SK-N-SH (cell line): ENCODE data around the gene JAK1. TPM values are rescaled to one million over a fixed set of nuclear protein-coding genes. Genes with fewer than 3 reads are reported as not detected.

ENCODE experiments used
- CTCF ChIA-PET: fragments of 300-600, 350-600 bp; formaldehyde crosslinking; extraction: SDS; loops from one replicate; lab custom pipeline; 2021; lab: Yijun Ruan, JAX
- POLR2A ChIA-PET: fragments of 350-600 bp; sonication (Branson Sonifier 250); formaldehyde crosslinking; extraction: SDS; loops from one replicate; lab custom pipeline; 2020; ENCODE audit warnings: antibody characterized with exemption, inconsistent platforms; lab: Yijun Ruan, JAX
- DNase-seq: peaks from one replicate; pipeline ENCODE4 v3.0.0; 2012
- H2AFZ ChIP-seq: fragments of 200-600 bp; sonication (generic); 2 replicates; pipeline ENCODE4 v1.8.1; 2016; ENCODE audit warnings: antibody characterized with exemption, mild to moderate bottlenecking, low read depth
- H3F3A ChIP-seq: fragments of 200-600 bp; sonication (generic); replicated peaks from 2 replicates; pipeline ENCODE3; 2016; ENCODE audit warnings: antibody characterized with exemption, mild to moderate bottlenecking; ENCODE audit not compliant: insufficient read depth
- H3K27ac ChIP-seq, 2 experiments: fragments of 200-500 bp in 1 of 2; fragments of 200-600 bp in 1 of 2; sonication (Bioruptor generic) in 1 of 2; sonication (generic), shearing (Covaris generic) in 1 of 2; 2 replicates each; pipeline versions ENCODE4 v1.5.1 to v1.6.1; 2014 to 2016; ENCODE audit warnings: low read depth in 2 of 2, inconsistent platforms in 1 of 2, low read length in 1 of 2, mild to moderate bottlenecking in 1 of 2, mixed read lengths in 1 of 2
- H3K27me3 ChIP-seq: fragments of 200-600 bp; sonication (generic), shearing (Covaris generic); 2 replicates; pipeline ENCODE4 v1.6.1; 2016; ENCODE audit warnings: mixed run types; ENCODE audit not compliant: insufficient read depth
- H3K36me3 ChIP-seq, 2 experiments: fragments of 200-500 bp in 1 of 2; fragments of 200-600 bp in 1 of 2; sonication (Bioruptor generic) in 1 of 2; sonication (generic) in 1 of 2; replicated peaks in 1 of 2; 2 replicates each; pipeline versions ENCODE3 to v1.5.1; 2014 to 2016; ENCODE audit warnings: low read length in 1 of 2, mild to moderate bottlenecking in 1 of 2; ENCODE audit not compliant: insufficient read depth in 2 of 2, control insufficient read depth in 1 of 2
- H3K4me1 ChIP-seq, 2 experiments: fragments of 200-500 bp in 1 of 2; fragments of 200-600 bp in 1 of 2; sonication (Bioruptor generic) in 1 of 2; sonication (generic), shearing (Covaris generic) in 1 of 2; 2 replicates each; pipeline versions ENCODE4 v1.5.1 to v1.6.1; 2014 to 2016; ENCODE audit warnings: low read depth in 1 of 2, low read length in 1 of 2, mixed run types in 1 of 2; ENCODE audit not compliant: insufficient read depth in 2 of 2, control insufficient read depth in 1 of 2
- H3K4me2 ChIP-seq: fragments of 200-600 bp; sonication (generic), shearing (Covaris generic); 2 replicates; pipeline ENCODE4 v1.6.1; 2017; ENCODE audit warnings: mixed run types
- H3K4me3 ChIP-seq, 2 experiments: fragments of 200-500 bp in 1 of 2; fragments of 200-600 bp in 1 of 2; sonication (Bioruptor generic) in 1 of 2; sonication (generic), shearing (Covaris generic) in 1 of 2; 2 replicates each; pipeline versions ENCODE4 v1.5.1 to v1.8.1; 2014 to 2016; ENCODE audit warnings: low read depth in 2 of 2, inconsistent platforms in 1 of 2, low read length in 1 of 2, mild to moderate bottlenecking in 1 of 2, mixed read lengths in 1 of 2, moderate library complexity in 1 of 2
- H3K79me2 ChIP-seq: fragments of 200-600 bp; sonication (generic); 2 replicates; pipeline ENCODE4 v1.8.1; 2017; ENCODE audit warnings: mild to moderate bottlenecking; ENCODE audit not compliant: insufficient read depth
- H3K9ac ChIP-seq: fragments of 200-600 bp; sonication (generic); 2 replicates; pipeline ENCODE4 v1.6.1; 2017; ENCODE audit warnings: mixed run types
- H3K9me2 ChIP-seq: fragments of 200-600 bp; sonication (generic); 2 replicates; pipeline ENCODE4 v1.6.1; 2017; ENCODE audit warnings: mixed run types
- H3K9me3 ChIP-seq: fragments of 200-600 bp; sonication (generic); 2 replicates; pipeline ENCODE4 v1.6.1; 2017; ENCODE audit warnings: mixed run types, mild to moderate bottlenecking, moderate library complexity
- H4K20me1 ChIP-seq: fragments of 200-600 bp; sonication (generic); 2 replicates; pipeline ENCODE4 v1.6.1; 2017; ENCODE audit warnings: mild to moderate bottlenecking, mixed run types; ENCODE audit not compliant: insufficient read depth
- CHD2 ChIP-seq: fragments of 150-350 bp; IDR thresholded peaks from 2 replicates; pipeline ENCODE4 v1.6.1; 2018; ENCODE audit warnings: low read length; ENCODE audit not compliant: partially characterized antibody
- ELF1 ChIP-seq: IDR thresholded peaks from 2 replicates; pipeline ENCODE4 v1.4.0; 2012
- EP300 ChIP-seq, 2 experiments: IDR thresholded peaks; 2 replicates each; pipeline versions ENCODE4 v1.4.0 to v1.6.1; 2012; ENCODE audit warnings: borderline replicate concordance in 1 of 2, low read depth in 1 of 2, low read length in 1 of 2
- EZH2phosphoT487 ChIP-seq: fragments of 200-600 bp; sonication (generic); IDR thresholded peaks from 2 replicates; pipeline ENCODE4 v1.6.1; 2017; ENCODE audit warnings: low read depth, mixed run types, mild to moderate bottlenecking, antibody characterized with exemption, moderate library complexity, borderline replicate concordance
- FOXM1 ChIP-seq: IDR thresholded peaks from 2 replicates; pipeline ENCODE4 v1.4.0; 2012; ENCODE audit warnings: low read depth, mild to moderate bottlenecking
- GABPA ChIP-seq: IDR thresholded peaks from 2 replicates; pipeline ENCODE4 v1.4.0; 2012; ENCODE audit warnings: low read depth, mild to moderate bottlenecking
- JUND ChIP-seq: IDR thresholded peaks from 2 replicates; pipeline ENCODE4 v1.4.0; 2012
- MXI1 ChIP-seq: IDR thresholded peaks from 2 replicates; pipeline ENCODE4 v1.6.1; 2012; ENCODE audit warnings: mild to moderate bottlenecking, low read depth, low read length, improper control_type of control experiment
- POLR2AphosphoS5 ChIP-seq: IDR thresholded peaks from 2 replicates; pipeline ENCODE4 v1.6.1; 2012; ENCODE audit warnings: low read depth, low read length
- REST ChIP-seq: IDR thresholded peaks from 2 replicates; pipeline ENCODE4 v1.6.1; 2012; ENCODE audit warnings: mild to moderate bottlenecking, low read depth, low read length, moderate library complexity
- RXRA ChIP-seq: IDR thresholded peaks from 2 replicates; pipeline ENCODE4 v1.4.0; 2012; ENCODE audit warnings: low read depth, mild to moderate bottlenecking, borderline replicate concordance
- SIN3A ChIP-seq: IDR thresholded peaks from 2 replicates; pipeline ENCODE4 v1.6.1; 2012; ENCODE audit warnings: low read depth, mild to moderate bottlenecking, low read length, moderate library complexity, borderline replicate concordance
- SMC3 ChIP-seq: IDR thresholded peaks from 2 replicates; pipeline ENCODE4 v1.6.1; 2012; ENCODE audit warnings: low read depth, low read length, improper control_type of control experiment
- TAF1 ChIP-seq: IDR thresholded peaks from 2 replicates; pipeline ENCODE4 v1.6.1; 2012; ENCODE audit warnings: low read depth, mild to moderate bottlenecking, low read length, moderate library complexity, borderline replicate concordance
- TCF12 ChIP-seq: IDR thresholded peaks from 2 replicates; pipeline ENCODE4 v1.4.0; 2012
- TEAD4 ChIP-seq: IDR thresholded peaks from 2 replicates; pipeline ENCODE4 v1.4.0; 2012; ENCODE audit warnings: mild to moderate bottlenecking, borderline replicate concordance; ENCODE audit not compliant: insufficient read depth
- USF1 ChIP-seq: IDR thresholded peaks from 2 replicates; pipeline ENCODE4 v1.4.0; 2012; ENCODE audit warnings: low read depth, borderline replicate concordance
- YY1 ChIP-seq: IDR thresholded peaks from 2 replicates; pipeline ENCODE4 v1.4.0; 2012; ENCODE audit warnings: low read depth, mild to moderate bottlenecking
- WGBS: methylation state at CpG from one replicate; pipeline ENCODE4 v1.1.6; 2017; ENCODE audit warnings: low lambda C conversion rate; 5-methylcytosine and 5-hydroxymethylcytosine counted together
- polyA plus RNA-seq, 3 experiments: library from polyadenylated mRNA; depleted of rRNA; stranded (reverse); fragments of >200 nt; gene quantifications; 2 replicates each; pipeline ENCODE4 v1.2.3, GENCODE V29; 2012
- TF ChIP-seq, protein P1 (sequence below): IDR thresholded peaks from 2 replicates; pipeline ENCODE4 v1.4.0; 2012; ENCODE audit warnings: low read depth

Gene JAK1
- polyA plus RNA-seq, 1 of the 3 experiments (the other 2 are of a cell fraction): 47.5 TPM

DNA sequence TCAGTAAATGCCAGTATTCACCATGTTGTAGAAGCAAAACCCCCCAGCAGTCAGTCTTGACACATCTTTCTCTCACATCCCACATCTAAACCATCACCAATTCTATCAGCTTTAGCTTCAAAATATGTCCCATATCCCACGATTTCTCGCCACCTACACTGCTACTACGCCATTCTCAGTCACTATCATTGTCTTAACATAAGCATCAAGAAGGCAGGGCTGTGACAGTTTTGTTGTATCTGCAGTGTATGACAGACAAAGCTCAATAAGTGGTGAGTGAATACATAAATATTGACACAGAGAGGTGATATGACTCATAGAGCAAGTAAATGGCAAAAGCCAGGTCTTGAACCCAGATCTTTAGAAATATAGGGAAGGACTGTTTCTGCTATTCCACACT is 59.9 kb downstream of the JAK1 start:
- DNase-seq: no peak
- Histone ChIP-seq H3K4me1 (peaks cover 18 to 40% of the 10 kb centered on the region in 2 experiments; a peak in 3 of 4 replicates), H3K4me3 (no peak overlapping the region), H3F3A (no peaks in the 10 kb centered on the region), H3K4me2 (no peak overlapping the region), H2AFZ (no peak overlapping the region), H4K20me1 (peaks cover 35% of the 10 kb centered on the region), H3K9ac (no peak overlapping the region), H3K27me3 (no peaks in the 10 kb centered on the region), H3K27ac (no peak overlapping the region), H3K9me3 (no peaks in the 10 kb centered on the region), H3K9me2 (no peaks in the 10 kb centered on the region), H3K36me3 (peaks cover 0 to 3% of the 10 kb centered on the region in 2 experiments), H3K79me2 (peaks cover 96% of the 10 kb centered on the region)
- CTCF ChIA-PET: interaction anchor here (0.5 kb wide), 1 partner anchor 413 kb away, joined by 3 read pairs; no protein-coding TSS in a partner anchor
- WGBS: 89% methylated on average over 3 of the region's 3 CpGs
- POLR2A ChIA-PET: no interaction called here
- TF ChIP-seq YY1 (no peak), USF1 (no peak), FOXM1 (no peak), GABPA (no peak), RXRA (no peak), CHD2 (no peak), TCF12 (no peak), SMC3 (no peak), POLR2AphosphoS5 (no peak), TEAD4 (no peak), TAF1 (no peak), JUND (no peak), SIN3A (no peak), REST (no peak), EZH2phosphoT487 (no peak), MXI1 (no peak), ELF1 (no peak), EP300 (IDR thresholded peaks at IDR 0.05; ENCODE audit: borderline replicate concordance in 1 of 2, low read depth in 1 of 2, low read length in 1 of 2) (no peak)
- TF ChIP-seq, protein P1, sequence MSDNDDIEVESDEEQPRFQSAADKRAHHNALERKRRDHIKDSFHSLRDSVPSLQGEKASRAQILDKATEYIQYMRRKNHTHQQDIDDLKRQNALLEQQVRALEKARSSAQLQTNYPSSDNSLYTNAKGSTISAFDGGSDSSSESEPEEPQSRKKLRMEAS: no peak
